Limb (tissue), 2 donors: Measurements from ENCODE around the gene FIBP.
A peak's percentile ranks its signal among the peaks of the same experiment; 100 is the strongest.

ENCODE experiments used
- DNase-seq, 2 donors: peaks; one replicate each; pipeline ENCODE4 v3.0.0-alpha.2; 2016; ENCODE audit errors: extremely low spot score in 2 of 2

FIBP gene

GRCh38 chr11:65888163-65888814 lies at the start of gene FIBP:
Gene FIBP (minus strand): TSS chr11:65888471. CDS start chr11:65888418, 53 bp downstream.
- DNase-seq = peak; percentile 97 to 99

GRCh38 chr11:65937766-65938165 lies 49.5 kb upstream of the FIBP start:
- no peak for DNase-seq

DNA sequence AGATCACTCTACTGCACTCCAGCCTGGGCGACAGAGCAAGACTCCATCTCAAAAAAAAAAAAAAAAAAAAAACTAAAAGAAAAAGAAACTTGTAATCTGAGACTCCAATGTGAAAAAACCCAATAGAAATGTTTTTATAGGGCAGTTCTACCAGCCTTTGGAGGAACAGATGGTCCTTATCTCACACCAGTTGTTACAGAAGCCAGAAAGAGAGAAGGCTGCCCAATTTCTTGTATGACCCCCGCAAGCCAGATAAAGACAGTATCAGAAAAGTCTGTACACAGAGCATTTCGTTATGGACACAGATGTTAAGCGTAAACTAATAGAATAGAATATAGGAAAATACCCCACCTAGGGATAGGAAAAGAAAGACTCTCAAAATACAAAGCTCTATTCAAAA lies 45.7 kb upstream of the FIBP start:
- peak in 1 of 2 donors; percentile 21 for DNase-seq

GRCh38 chr11:65932558-65932919 lies 44.3 kb upstream of the FIBP start:
- no peak for DNase-seq

DNA sequence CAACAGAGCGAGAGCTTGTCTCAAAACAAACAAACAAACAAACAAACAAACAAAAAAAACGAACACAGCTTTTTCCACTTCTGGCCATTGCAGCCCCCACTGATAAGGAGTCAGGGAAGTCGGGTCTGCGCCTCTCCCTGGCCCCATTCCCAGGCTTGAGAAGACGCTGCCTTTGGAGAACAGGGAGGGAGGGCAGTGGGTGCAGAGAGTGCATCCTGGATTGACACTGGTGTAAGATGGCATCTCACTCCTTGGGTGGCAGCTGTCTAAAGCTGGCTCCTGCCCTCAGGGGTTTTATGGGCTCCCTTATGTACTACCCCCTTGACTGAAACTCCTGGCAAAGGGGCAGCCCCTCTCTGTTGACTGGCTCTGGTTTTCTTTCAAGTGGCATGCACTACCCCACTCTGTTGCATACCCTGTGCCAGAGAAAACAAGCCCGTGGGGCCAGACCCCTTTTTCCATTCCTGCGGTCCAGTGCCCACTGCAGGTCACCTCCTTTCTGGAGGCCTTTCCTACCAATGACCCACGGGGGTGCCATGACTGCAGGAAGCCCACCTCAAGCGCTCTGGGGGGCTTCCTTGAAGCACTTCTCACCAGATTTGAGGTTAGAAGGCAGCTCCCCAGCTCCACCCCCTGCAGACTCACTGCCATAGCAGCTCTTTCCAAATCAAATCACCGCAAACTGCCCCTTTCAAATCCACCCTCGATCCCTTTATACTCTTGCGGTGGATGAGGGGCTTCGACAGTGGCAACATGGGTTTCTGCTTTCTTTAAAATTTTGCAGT lies 43.7 kb upstream of the FIBP start:
- DNase-seq = no peak

- no peak for DNase-seq
These were observed 40.4 kb upstream of the FIBP start for GRCh38 chr11:65928667-65929066.

DNA sequence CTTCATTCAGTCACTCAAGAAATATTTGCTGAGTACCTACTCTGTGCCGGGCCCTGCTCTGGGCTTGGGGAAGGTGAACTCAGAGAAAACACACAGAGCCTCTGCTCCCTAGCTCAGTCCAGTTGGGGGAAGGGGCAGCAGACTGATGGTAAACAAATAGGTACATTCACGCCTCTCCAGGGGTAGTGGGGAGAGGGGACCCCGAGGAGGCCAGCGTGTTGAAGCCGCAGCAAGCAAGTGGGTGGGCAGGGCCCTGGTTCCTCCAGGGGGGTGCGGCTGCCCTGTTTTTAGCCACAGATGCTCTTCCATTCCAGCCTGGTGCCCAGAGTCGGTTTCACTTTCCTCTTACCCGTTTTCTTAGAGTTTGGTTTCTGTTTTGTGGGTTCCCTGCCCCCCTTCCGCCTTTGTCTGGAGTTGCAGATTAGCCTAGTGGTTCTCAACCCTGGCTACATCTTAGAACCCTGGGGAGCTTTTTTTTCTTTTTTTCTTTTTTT lies 39.7 kb upstream of the FIBP start:
- DNase-seq = no peak

DNA sequence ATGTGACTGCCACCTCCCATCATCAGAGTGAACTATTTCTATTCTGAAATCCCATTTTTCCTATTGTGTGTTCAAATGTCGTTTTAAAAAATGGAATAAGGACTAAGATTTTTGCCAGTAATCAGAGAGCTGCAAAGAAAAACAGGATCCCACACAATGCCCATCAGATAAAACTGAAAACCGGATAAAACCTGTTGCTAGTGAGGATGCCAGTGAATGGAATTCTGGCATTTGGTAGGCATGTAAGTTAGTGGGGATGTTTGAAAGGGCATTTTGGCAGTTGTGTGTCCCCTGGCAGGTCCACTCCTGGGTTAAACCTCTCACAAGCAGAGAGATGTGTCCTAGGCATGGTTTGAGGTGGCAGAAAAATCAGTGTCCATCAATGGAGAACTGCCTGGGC lies 37.1 kb upstream of the FIBP start:
- no peak for DNase-seq

DNA sequence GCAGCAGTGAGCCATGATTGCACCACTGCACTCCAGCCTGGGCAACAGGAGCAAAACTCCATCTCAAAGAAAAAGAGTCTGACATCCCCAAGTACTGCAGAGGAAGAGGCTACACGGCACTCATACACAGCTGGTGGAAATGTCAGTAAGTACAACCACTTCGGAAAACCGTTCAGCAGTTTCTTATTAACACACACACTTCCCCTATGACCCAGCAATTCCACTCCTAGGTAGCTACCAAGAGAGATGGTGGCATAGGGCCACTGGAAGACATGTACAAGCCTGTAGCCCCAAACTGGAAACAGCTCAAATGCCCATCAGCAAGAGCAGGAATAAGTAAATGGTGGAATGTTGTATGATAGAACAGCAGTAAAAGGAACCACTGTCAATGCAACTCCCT lies 34.3 kb upstream of the FIBP start:
- no peak for DNase-seq

GRCh38 chr11:65921876-65922275 lies 33.6 kb upstream of the FIBP start:
- no peak for DNase-seq

GRCh38 chr11:65921033-65921555 lies 32.8 kb upstream of the FIBP start:
- DNase-seq = no peak

DNA sequence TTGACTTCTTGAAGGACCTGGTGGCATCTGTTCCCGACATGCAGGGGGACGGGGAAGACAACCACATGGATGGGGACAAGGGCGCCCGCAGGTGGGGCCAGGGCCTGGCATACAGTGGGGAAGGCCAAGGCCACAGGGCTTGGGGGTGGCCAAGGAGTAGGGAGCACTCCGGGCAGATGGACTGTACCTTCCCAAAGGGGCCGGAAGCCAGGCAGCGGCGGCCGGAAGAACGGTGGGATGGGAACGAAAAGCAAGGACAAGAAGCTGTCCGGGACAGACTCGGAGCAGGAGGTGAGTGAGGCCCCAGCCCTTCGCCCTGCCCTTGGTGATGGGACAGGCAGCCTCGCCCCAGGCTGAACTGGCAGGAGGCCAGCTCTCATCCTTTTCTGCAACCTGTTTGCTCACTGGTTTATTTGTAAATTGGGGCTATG lies 32.1 kb upstream of the FIBP start:
- no peak for DNase-seq

GRCh38 chr11:65919573-65920371 lies 31.5 kb upstream of the FIBP start:
- no peak for DNase-seq

DNA sequence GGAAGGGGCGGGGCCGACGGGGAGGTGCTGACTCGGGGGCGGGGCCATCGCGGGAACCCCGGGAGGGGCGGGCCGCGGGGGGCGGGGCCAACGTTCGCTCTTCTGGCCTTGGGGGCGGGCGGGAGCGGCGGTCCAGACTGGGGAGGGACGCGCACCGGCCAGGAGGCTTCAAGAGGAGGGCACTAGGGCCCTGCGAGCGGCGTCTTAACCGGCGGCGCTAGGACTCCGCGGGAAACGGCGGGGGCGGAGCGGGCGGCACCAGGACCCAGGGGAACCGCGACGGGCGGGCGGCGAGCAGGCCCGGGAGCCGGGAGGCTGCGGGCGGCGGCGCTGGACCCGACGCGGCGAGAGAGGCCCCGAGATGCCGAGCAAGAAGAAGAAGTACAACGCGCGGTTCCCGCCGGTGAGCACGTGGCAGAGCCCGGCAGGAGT lies 30.9 kb upstream of the FIBP start, which contains the start of gene DRAP1:
TSS of gene DRAP1 (plus strand) at position 286 of the 432 bp plus-strand sequence. CDS start at position 362, 76 bp downstream.
- DNase-seq = peak; percentile 98 to 100

- no peak for DNase-seq
These were observed 30.2 kb upstream of the FIBP start, which contains the start of gene C11orf68 for GRCh38 chr11:65918211-65919140. Gene C11orf68 (minus strand): TSS chr11:65919062. CDS start chr11:65919031, 31 bp downstream.

GRCh38 chr11:65917434-65918210 lies 29.4 kb upstream of the FIBP start:
- no peak for DNase-seq

DNA sequence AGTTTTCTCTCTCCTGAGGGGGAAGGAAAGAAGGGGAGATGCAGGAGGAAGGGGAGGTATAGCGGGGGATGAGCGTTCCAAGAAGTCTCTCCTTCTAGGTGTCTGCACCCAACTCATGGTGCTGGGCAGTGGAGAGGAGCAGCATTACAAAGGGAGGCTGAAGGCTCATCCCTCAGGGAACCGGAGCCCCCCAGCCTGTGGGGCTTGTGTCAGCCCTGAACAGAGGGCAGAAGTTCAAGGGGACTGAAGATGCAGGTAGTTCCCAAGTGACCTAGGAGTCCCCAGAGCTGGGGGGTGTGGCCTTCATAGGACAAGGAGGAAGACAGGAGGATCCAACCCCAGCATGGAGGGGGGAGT lies 28.8 kb upstream of the FIBP start:
- no peak for DNase-seq

- DNase-seq = no peak
These were observed 28.1 kb upstream of the FIBP start for GRCh38 chr11:65916391-65916790.

DNA sequence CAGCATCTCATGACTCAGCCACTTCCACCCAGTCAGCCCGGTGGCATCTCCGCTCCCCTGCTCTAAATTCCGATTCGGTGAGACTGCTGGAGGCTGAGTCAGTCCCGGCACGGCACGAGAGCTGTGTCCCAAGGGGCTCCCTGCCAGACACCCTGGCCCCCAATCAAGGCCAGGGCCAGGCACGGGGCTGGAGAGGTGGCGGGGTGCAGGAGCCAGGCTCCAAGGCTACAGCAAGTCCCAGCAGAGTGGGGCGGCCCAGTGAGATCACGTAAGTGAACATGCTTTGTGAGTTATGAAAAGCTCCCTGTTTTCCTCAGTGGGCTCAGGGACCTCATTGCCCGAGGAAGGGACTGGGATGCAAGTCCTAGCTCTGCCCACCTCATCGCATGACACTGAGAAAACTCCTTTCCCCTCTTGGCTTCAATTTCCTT lies 27.6 kb upstream of the FIBP start:
- DNase-seq = no peak
